Measurements from ENCODE around the gene FBXL22.

The FBXL22 gene

DNA sequence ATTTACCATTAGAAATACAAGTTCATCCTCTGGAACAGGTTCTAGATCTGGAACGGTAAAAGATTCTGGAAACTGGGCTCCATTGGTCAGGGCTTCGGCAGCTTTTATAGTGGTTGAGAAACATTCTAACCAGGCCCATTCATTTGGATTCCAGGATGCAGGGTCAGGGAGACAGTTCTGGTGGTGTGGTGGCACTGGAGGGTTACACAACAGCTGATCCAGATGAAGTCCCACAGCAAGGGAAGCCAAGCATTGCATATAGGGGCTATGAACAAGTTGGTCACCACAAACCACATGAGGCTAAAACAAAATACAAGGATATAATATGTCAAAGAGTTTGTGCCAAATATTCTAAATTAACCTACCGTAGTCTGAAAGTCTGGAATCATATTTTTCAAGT, 43.0 kb downstream of the FBXL22 start:
- Histone ChIP-seq H3K9me3 (ENCODE audit: control insufficient read depth, insufficient read depth, low read length) (no peaks in the 10 kb centered on the region), H3K9ac (ENCODE audit: low read depth, low read length) (no peak overlapping the region), H3K36me3 (ENCODE audit: insufficient read depth, low read length) (no peaks in the 10 kb centered on the region; the same call in 1 of the 2 replicates), H3K4me1 (ENCODE audit: insufficient read depth, low read length) (no peaks in the 10 kb centered on the region)
